ENCODE results near the gene STK38L. TPM values are rescaled to one million over a fixed set of nuclear protein-coding genes. Genes with fewer than 3 reads are reported as not detected.

The STK38L gene
- total RNA-seq, 3 donors from 2014 or later = 29.4 to 48.8 (median 37.9) TPM

- no peaks in the 10 kb centered on the region for H3K36me3 ChIP-seq
- H3K4me1 ChIP-seq = peaks cover 0 to 4% of the 10 kb centered on the region in 2 donors
- no peak for TF ChIP-seq POLR2A (IDR thresholded peaks at IDR 0.05)
- no peak for TF ChIP-seq POLR2AphosphoS5 (IDR thresholded peaks at IDR 0.05)
- TF ChIP-seq, protein P1, sequence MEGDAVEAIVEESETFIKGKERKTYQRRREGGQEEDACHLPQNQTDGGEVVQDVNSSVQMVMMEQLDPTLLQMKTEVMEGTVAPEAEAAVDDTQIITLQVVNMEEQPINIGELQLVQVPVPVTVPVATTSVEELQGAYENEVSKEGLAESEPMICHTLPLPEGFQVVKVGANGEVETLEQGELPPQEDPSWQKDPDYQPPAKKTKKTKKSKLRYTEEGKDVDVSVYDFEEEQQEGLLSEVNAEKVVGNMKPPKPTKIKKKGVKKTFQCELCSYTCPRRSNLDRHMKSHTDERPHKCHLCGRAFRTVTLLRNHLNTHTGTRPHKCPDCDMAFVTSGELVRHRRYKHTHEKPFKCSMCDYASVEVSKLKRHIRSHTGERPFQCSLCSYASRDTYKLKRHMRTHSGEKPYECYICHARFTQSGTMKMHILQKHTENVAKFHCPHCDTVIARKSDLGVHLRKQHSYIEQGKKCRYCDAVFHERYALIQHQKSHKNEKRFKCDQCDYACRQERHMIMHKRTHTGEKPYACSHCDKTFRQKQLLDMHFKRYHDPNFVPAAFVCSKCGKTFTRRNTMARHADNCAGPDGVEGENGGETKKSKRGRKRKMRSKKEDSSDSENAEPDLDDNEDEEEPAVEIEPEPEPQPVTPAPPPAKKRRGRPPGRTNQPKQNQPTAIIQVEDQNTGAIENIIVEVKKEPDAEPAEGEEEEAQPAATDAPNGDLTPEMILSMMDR (IDR thresholded peaks at IDR 0.05) = no peak
- no peak overlapping the region for H3K4me3 ChIP-seq
- no peak overlapping the region for H3K27ac ChIP-seq
- DNase-seq (ENCODE audit: low spot score in 2 of 2) = no peak
- intact Hi-C loops (cut with DNase I; ENCODE audit: low total_unique reads) = no loop called here
- H3K9me3 ChIP-seq = no peaks in the 10 kb centered on the region
- H3K27me3 ChIP-seq = no peaks in the 10 kb centered on the region
Observed at GRCh38 chr12:27243006-27243405, 1.1 kb upstream of the STK38L start.

DNA sequence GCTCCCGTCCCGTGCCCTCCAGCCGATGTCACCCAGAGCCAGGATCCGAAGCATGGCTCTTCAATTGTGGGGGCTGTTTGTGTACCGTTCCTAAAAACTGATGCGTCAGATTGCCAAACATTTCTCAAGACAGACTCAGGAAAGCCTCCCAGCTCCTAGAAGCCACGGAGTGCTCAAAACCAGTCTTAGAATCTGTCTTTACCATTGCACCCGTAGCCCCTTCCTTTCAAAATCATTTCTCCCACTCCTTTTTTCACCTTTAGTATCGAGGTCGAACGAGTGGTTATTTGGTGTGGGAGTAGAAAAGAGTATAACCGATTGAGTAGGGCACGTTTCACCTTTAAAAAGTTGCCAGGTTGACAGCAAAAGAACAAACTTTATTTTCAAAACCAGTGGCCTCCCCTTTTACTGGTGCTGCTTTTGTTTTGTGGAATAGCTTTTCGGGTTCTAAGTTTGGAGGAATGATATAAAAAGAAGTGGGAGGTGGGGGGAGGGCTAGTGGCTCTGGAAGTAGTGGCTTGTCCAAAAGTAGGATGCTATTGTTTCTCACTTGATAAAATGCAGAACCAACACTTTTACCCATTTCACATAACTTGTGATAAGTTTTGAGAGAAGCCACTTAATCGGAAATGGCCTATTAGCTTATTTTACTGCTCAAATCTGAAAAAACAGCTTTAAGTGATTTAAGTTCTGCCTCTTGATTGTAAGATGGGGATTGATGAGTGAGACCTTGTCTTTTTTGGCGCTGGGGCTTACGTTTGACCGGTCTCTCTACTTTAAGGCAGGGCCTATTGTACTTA lies 803 bp downstream of the STK38L start:
- no peaks in the 10 kb centered on the region for H3K27me3 ChIP-seq
- H3K9me3 ChIP-seq = no peaks in the 10 kb centered on the region
- H3K27ac ChIP-seq = peak overlapping the region; percentile 86
- intact Hi-C loops (cut with DNase I; ENCODE audit: low total_unique reads) = no loop called here
- peak overlapping the region; percentile 63 to 87 (median 71) for H3K4me3 ChIP-seq
- peaks cover 0 to 4% of the 10 kb centered on the region in 2 donors for H3K4me1 ChIP-seq
- H3K36me3 ChIP-seq = no peaks in the 10 kb centered on the region
- TF ChIP-seq POLR2AphosphoS5 (IDR thresholded peaks at IDR 0.05) = no peak
- TF ChIP-seq POLR2A (IDR thresholded peaks at IDR 0.05) = no peak
- TF ChIP-seq, protein P1 (IDR thresholded peaks at IDR 0.05) = no peak
- DNase-seq (ENCODE audit: low spot score in 2 of 2) = no peak

- no peaks in the 10 kb centered on the region for H3K9me3 ChIP-seq
- TF ChIP-seq POLR2A (IDR thresholded peaks at IDR 0.05) = no peak
- TF ChIP-seq, protein P1 (IDR thresholded peaks at IDR 0.05) = no peak
- H3K4me1 ChIP-seq = peaks cover 0 to 4% of the 10 kb centered on the region in 2 donors
- H3K36me3 ChIP-seq = no peaks in the 10 kb centered on the region
- no peak for DNase-seq (ENCODE audit: low spot score in 2 of 2)
- intact Hi-C loops (cut with DNase I; ENCODE audit: low total_unique reads) = no loop called here
- H3K4me3 ChIP-seq = peak overlapping the region in 2 of 3 donors; percentile 71 to 87
- H3K27ac ChIP-seq = no peak overlapping the region
- H3K27me3 ChIP-seq = no peaks in the 10 kb centered on the region
Observed at GRCh38 chr12:27246141-27246540, 2.1 kb downstream of the STK38L start.

- intact Hi-C loops (cut with DNase I; ENCODE audit: low total_unique reads) = no loop called here
- no peaks in the 10 kb centered on the region for H3K27me3 ChIP-seq
- H3K27ac ChIP-seq = no peak overlapping the region
- TF ChIP-seq POLR2AphosphoS5 (IDR thresholded peaks at IDR 0.05) (no peak), POLR2A (IDR thresholded peaks at IDR 0.05) (no peak)
- TF ChIP-seq, protein P1 (IDR thresholded peaks at IDR 0.05) = no peak
- no peaks in the 10 kb centered on the region for H3K9me3 ChIP-seq
- DNase-seq (ENCODE audit: low spot score in 2 of 2) = no peak
- peaks cover 0 to 4% of the 10 kb centered on the region in 2 donors for H3K4me1 ChIP-seq
- peak overlapping the region in 1 of 3 donors; percentile 2 for H3K4me3 ChIP-seq
- H3K36me3 ChIP-seq = no peaks in the 10 kb centered on the region
Observed at GRCh38 chr12:27246774-27247173, 2.7 kb downstream of the STK38L start.

- H3K4me1 ChIP-seq = no peaks in the 10 kb centered on the region
- no peak for DNase-seq (ENCODE audit: low spot score in 2 of 2)
- no peaks in the 10 kb centered on the region for H3K36me3 ChIP-seq
- no peaks in the 10 kb centered on the region for H3K27me3 ChIP-seq
- intact Hi-C loops (cut with DNase I; ENCODE audit: low total_unique reads) = no loop called here
- no peaks in the 10 kb centered on the region for H3K9me3 ChIP-seq
- H3K27ac ChIP-seq = no peak overlapping the region
- H3K4me3 ChIP-seq = no peak overlapping the region
- TF ChIP-seq POLR2A (IDR thresholded peaks at IDR 0.05) = no peak
- no peak for TF ChIP-seq POLR2AphosphoS5 (IDR thresholded peaks at IDR 0.05)
- TF ChIP-seq, protein P1 (IDR thresholded peaks at IDR 0.05) = no peak
Observed at GRCh38 chr12:27252934-27253333, 8.8 kb downstream of the STK38L start.
